CD4-positive, alpha-beta T cell treated with Interleukin-12 subunit alpha and Interleukin-12 subunit beta, for 1 hour (primary cell): ENCODE data around the gene PPP1R7.
A peak's percentile ranks its signal among the peaks of the same experiment; 100 is the strongest.

Experiments
- DNase-seq: peaks from one replicate; pipeline ENCODE4 v3.0.0-alpha.2; 2020

The PPP1R7 gene

DNA sequence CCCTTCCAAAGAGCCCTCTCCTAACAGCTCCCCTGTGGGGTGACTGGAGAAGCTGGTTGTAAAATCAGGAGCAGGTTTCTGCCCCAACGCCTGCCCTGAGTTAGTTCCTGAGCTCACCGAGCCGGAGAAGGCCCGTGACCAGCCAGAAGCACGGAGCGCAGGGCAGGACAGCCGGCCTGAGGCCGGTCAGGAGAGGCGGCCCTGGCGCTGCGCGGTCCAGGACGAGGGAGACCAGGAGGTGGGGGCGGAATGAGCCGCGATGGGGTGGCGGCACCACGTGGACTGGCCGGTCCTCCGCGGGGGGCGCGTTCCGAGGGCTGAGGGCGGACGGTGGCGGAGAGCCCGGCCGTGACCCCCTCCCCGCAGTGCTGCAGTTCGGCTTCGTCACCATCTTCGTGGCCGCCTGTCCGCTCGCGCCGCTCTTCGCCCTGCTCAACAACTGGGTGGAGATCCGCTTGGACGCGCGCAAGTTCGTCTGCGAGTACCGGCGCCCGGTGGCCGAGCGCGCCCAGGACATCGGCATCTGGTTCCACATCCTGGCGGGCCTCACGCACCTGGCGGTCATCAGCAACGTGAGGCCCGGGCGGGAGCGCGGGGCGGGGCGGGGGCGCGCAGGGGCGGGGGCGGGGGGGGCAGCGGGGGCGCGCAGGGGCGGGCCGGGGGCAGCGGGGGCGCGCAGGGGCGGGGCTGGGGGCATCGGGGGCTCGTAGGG, 67.2 kb downstream of the PPP1R7 start:
- DNase-seq = peak; percentile 29

DNA sequence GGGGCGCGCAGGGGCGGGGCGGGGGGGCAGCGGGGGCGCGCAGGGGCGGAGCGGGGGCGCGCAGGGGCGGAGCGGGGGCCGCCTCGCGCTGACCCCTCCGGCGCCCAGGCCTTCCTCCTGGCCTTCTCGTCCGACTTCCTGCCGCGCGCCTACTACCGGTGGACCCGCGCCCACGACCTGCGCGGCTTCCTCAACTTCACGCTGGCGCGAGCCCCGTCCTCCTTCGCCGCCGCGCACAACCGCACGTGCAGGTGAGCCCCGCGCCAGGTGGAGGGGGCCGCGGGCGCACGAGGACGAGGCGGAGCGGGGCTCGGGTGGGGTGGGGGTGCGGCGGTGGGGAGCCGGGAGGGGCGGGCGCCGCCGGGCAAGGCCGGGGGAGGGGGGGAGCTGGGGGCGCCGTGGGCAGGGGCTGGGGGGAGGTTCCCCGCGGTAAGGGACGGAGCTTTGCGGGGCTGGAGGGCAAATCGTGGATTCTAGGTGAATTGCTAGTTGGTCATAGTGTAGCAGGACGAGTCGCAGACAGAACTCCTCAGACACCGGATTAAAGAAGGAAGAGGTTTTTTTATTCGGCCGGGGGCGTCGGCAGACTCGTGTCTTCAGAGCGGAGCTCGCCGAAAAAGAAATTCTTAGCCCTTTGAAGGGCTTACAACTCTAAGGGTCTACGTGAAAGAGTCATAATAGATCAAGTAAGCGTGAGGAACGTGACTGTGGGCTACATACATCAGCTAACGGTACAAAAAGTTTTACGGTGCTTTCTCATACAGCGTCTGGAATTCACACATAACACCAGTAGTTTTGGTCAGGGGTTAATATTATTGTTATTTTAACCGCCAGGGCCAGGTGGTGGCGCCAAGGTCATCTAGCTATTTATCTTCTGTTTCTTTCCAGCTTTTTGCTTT, 68.1 kb downstream of the PPP1R7 start:
- DNase-seq = peak; percentile 41

DNA sequence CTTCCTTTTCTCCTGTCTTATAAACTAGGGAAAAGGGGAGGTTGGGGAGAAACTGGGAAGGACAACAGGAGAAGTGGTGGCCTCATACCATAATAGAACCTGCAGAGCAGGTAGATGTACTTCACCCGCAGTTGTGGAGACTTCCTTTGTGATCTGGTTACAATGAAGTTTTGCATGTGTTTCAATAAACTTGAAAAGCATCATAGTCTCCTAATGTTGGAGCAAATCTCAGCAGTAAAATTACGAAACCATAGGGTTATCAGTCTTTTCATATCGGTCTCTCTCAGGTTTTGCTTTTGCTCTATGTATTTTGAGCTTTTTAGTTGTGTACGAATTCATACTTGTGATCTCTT, 68.7 kb downstream of the PPP1R7 start:
- DNase-seq = no peak

DNA sequence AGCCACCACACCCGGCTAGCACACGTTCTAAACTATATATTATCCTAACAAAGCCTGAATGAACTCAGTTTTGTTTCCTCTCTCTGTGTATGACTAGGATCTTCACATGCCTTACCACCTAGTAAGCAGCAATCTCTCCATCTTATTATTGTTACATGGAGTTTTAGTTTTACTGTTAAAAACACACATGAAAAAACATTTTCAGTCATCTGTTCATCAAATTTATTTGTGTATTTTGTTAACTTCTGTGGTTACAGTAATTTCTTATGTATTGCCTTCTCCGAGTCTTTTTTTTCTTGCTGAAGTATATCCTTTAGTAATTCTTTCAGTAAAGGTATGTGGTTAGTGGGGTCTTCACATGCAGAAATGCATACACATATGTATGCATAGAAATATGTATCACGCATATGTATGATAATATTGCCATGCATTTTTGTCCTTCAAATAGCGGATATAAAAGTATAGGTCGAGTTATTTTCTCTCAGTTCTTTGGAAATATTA, 69.6 kb downstream of the PPP1R7 start:
- no peak for DNase-seq

DNA sequence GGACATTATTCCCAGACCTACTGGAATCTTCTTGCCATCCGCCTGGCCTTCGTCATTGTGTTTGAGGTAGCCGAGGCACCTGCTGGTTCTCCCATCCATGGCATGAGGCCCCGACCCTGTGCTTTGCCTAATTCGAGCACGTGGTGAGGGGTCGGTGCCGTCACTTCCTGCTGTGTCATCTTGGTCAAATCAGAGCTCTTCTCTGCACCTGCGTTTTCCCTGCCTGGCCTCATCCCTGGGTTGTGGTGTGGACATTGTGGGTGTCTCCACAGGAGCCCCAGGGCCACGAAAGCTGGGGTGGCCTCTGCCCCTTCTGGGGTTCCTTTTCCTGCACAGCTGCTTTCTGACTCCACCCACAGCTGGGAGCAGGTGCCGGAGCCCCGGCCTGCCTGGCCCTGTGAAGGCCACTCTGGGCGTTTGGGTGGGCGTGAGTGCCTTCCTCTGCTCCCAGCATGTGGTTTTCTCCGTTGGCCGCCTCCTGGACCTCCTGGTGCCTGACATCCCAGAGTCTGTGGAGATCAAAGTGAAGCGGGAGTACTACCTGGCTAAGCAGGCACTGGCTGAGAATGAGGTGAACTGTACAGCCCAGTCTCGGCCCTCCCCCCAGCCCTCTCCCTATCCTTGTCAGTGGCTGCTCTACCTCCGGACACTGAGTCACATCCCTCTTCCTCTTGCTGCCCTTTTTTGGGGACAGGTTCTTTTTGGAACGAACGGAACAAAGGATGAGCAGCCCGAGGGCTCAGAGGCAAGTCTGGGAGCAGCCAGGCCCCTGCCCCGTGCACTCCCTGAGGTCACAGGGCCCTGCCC, 73.1 kb downstream of the PPP1R7 start:
- no peak for DNase-seq

DNA sequence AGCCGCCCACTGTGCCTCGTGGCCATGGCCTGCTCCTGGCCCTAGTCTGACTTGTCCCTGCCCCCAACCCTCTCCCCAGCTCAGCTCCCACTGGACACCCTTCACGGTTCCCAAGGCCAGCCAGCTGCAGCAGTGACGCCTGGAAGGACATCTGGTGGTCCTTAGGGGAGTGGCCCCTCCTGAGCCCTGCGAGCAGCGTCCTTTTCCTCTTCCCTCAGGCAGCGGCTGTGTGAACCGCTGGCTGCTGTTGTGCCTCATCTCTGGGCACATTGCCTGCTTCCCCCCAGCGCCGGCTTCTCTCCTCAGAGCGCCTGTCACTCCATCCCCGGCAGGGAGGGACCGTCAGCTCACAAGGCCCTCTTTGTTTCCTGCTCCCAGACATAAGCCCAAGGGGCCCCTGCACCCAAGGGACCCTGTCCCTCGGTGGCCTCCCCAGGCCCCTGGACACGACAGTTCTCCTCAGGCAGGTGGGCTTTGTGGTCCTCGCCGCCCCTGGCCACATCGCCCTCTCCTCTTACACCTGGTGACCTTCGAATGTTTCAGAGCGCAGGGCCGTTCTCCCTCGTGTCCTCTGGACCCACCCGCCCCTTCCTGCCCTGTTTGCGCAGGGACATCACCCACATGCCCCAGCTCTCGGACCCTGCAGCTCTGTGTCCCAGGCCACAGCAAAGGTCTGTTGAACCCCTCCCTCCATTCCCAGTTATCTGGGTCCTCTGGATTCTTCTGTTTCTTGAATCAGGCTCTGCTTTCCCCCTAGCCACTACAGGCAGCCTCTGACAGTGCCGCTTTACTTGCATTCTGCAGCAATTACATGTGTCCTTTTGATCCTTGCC, 74.0 kb downstream of the PPP1R7 start:
- no peak for DNase-seq

DNA sequence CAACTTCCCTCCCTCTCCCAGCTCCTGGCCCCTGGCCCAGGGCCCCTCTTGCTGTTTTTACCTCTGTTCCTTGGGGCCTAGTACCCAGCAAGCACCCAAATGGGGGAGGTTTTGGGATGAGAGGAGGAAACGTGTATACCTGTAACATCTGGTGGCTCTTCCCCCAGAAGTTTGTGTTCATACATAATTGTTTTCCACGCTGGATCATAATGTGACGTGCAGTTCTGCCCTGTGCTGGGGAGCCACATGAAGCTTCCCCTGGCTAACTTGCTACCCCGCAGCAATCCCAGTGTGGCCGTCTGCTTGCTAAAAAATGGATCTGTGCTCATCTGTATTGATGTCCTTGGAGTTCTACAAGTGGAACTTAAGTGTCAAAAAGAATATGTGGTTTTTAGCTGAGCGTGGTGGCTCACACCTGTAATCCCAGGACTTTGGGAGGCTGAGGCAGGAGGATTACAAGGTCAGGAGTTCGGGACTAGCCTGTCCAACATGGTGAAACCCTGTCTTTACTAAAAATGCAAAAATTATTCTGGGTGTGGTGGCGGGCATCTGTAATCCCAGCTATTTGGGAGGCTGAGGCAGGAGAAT, 74.7 kb downstream of the PPP1R7 start:
- no peak for DNase-seq

DNA sequence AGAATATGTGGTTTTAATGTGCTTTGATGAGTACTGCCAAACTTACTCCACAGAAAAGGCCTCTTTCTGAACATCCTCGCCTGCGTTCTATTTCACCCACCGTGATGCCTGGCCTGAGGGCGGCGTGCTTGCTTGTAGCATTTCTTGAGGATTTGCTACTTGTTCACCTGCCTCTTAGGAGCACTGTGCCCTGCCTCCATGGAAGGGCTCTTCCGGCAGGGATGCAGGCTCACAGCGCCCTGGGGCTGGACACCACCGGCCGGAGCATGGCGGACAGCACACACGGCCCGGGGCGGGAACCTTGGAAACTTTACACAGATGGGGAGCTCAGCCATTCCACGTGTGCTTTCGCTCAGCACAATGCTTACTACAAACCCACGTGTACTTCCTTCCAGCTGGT, 75.3 kb downstream of the PPP1R7 start:
- DNase-seq = no peak

DNA sequence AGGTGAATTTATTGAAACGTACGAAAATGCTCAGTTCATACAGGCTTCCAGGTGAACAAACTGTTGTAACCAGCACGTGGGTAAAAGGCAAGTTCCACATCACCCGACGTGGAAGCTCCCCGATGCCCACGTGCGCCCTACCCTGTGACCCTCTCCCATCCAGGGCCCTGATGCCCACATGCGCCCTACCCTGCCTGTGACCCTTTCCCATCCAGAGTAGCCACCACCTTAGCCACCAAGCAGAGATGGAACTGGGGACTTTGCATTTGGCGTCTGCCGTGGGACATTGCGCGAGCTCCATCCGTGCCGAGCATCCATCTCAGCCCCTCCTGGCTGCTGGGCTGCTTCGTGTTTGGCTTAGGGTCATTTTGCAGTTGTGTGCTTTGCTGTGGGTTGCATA, 75.7 kb downstream of the PPP1R7 start:
- no peak for DNase-seq

DNA sequence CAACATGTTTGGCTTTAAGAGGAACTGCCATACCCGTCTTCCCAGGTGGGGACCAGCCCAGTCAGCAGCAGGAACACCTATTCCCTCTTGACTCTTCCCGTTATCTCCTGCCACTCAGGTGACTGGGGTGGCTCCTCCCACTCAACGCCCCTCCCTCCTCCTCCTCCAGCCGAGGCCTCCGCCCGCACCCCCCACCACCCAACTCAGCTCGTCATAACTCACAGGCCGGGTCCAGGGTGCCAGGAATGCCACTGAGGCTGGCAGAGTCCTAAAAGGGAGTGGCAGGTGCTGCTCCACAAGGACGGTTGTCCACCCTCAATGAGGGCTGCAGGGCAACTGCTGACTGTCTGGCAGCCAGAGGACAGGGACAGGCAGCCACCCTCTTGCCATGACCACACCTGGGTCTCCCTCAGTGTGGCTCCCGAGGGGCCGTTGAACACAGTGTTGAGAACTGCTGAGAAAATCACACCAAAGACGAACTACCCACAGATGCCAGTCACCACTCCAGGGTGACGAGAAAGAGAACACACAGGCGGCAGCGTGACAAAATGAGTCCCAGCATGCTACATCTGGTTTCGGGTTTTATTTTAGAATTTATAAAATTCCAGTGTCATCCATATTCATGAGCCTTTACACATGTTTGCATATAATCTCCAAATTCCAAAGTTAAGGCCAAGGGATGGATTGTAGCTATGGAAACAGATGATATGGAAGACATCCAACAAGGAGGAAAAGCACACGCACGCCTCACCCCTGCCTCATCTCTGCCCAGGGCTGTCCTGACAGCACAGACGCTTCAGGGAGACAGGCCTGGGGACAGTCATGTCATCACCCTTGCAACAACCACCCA, 76.7 kb downstream of the PPP1R7 start:
- no peak for DNase-seq

DNA sequence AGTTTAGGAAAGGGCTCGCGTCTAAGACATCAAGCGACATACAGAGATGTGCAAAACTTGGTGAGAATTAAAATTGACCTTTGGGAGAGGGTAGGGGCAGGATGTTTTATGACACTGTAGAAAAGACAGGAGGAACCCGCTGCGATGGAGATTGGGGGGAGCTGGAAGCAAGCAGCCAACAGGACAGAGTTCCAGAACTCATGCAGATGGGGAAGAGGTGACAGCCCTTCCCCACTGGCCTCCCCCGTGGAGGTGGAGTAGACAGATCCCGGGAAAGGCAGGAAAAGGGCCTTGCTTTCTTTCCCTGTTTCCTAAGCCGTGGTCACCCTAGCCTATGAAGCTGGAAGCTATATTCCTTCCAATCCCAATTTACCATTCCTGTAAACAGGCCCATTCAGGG, 77.3 kb downstream of the PPP1R7 start:
- DNase-seq = no peak

DNA sequence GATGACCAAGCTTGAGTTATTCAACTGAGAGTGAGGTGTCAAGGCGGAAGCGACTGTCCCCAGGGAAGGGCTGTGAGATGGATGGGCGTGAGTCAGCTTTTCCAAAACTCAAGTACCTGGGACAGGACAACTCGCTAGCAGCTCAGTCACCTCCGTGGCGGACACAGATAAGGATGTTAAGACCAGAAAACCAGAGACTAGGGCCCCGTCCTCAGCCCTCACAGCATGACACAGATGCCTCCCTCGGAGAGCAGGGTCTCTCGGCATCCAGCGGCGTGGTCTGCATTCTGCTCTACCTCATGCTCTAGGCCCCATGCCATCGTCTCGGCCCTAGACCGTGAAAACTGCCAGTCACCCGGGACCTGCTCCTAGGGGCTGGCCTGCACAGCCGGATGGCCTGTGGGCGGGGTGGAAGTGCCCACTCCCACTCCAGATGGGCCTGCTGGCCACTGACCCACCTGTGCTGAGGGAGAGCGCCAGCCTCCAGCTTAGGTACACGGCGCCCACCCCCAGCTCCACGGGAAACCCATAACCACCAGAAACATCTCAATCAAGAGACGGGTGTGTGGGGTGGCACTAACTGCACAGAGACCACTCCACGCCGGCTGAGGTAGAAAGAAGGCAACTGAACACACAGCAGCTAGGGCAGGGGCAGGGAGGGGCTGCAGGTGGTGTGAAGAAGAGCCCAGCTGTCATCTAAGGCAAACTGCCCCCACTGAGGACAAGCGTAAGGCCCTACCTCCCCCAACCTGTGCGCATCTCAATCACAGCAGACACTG, 78.0 kb downstream of the PPP1R7 start:
- DNase-seq = no peak

DNA sequence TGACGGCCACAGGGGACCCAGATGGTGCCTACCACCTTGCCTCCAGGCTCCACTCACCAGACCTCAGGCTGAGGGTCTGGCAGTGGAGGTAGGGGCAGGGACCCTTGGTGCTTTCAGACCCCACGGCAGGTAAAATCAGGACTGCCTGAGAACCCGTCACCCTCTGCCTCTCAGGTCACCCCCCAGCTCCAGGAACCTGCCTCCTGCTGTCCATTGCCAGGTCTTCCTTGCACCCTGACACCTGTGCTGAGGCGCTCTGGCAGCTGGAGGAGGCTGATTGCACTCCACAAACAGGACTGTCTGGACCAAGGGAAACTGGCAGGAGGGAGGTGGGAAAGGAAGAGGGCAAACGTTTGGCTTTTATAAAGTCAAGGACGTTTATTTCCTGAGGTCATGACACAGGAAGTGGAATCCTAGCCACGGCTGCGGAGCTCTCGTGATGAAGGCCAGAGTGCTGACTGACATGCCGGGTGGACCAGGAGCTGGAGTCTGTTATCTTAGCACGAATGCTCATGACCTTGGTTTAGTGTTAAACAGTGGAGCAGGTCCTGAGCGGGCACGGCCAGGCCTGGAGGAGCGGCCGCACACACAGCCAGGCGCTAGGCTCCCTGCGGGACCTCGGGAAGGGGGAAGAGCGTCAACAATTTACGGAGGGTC, 78.7 kb downstream of the PPP1R7 start:
- no peak for DNase-seq

DNA sequence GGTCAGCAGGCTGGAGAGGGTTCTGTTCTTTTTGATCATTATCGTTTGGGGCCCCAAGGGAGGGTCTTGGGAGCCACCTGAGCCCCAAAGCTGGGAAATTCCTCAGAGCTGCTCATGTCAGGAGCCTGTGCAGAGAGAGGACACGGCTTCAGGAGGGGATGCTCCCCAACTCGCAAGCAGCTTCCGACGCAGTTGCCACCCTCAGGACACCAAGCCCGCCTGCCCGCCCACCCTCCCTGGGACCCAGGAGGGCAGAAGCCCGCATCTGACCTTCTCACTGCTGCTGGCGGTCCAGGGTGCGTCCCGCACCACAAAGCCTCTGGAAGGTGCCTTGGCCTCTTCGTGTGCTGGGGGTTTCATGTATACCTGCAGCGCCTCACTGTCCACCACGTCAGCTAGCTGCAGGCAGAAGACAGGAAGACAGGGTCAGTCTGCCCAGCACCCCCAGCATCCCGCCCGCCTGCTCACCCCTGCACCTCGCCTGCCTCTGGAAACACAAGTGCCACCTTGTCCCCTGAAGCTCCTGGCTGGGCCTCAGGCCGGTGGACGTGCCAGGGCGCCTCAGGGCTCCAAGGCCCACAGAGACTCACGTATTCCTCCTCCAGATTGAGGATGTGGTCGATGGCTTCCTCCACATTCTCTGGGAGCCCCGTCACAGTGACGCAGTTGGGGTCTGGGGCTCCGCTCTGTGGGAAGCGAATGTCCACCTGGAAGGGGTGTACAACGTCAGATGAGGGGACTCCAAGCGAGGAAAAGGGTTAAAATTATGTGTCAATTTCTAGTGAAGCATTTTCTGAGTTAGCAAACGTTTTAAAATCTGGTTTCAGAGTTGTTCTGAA, 79.5 kb downstream of the PPP1R7 start:
- no peak for DNase-seq

DNA sequence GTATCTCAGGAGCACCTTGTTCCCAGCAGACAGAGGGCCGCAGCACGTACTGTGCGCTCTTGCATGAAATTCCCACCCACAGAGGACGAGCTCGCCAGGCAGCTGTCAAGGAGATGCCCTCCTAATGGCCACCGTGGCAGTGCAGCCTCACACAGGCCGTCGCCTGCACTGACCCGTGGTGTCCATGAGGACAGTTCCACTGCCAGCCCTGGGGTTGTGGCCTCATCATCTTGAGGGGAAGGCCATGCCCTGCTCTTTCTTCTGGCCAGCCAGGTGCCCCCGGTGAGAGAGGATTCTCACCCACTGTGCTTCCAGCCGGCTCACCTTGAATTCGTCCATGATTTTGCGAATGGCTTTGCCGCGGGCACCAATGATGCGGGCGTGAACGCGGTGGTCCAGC, 80.2 kb downstream of the PPP1R7 start:
- no peak for DNase-seq

DNA sequence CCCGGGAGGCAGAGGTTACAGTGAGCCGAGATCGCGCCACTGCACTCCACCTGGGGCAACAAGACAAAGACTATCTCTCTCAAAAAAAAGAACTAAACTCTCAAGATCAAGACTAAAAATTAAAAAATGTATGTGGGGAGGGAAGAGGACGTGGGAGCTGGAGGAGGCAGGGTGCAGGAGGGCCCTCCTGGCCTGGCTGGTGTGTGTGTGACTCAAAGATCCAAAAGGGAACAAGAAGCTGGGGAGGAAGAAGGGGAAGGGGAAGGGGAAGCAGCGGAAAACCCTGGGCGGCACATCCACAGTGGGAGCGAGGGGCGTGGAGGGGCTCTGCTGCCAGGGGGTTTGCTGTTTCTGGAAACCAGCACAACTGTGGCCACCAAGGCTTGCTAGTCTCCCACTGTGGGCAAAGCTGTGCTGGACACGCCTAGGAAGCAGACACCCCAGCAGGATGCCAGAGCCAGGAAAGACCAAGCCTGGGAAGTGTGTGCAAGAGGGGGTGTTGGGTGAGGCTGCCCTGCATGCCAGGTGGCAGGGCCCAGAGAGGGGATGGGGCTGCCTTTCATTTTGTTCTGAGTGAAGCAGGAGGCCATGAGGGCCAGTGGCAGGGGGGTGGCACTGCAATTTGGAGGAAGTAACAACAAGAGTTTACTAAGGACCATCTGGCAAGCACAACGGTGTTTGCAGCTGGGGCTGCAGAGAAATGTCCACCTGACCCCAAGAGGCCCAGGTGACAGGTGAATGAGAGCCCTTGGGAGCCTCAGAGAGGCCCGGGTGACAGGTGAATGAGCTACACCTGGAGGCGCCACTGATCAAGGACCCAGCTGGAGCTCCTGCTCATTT, 82.7 kb downstream of the PPP1R7 start:
- no peak for DNase-seq
